Stimulated activated naive B cell treated with anti-CD40 and anti-IgM and Interleukin-4, amounts not matched to agents 10 μg/mL and 1 μg/mL and 100 μg/mL, for 72 hours (primary cell): ENCODE results near the gene HOXC13.

Experiments
- ATAC-seq, 2 donors: fragments of 150-1000 bp; cut with Tn5 transposase; replicated peaks; 2 replicates each; pipeline ENCODE4 v1.10.0; 2021; ENCODE audit warnings: moderate library complexity in 1 of 2
- DNase-seq: peaks from one replicate; pipeline ENCODE4 v3.0.0; 2021
- H3K27ac Mint-ChIP-seq: one replicate; pipeline ENCODE4 v1.8.0; 2022; ENCODE audit warnings: mild to moderate bottlenecking, mixed read lengths
- H3K27me3 Mint-ChIP-seq, 2 donors: one replicate each; pipeline ENCODE4 v1.8.0; 2022; ENCODE audit warnings: mixed read lengths in 2 of 2
- H3K36me3 Mint-ChIP-seq, 2 donors: one replicate each; pipeline ENCODE4 v1.8.0; 2022; ENCODE audit warnings: mixed read lengths in 2 of 2, mild to moderate bottlenecking in 1 of 2
- H3K4me1 Mint-ChIP-seq, 2 donors: one replicate each; pipeline ENCODE4 v1.8.0; 2022; ENCODE audit warnings: mixed read lengths in 2 of 2, mild to moderate bottlenecking in 1 of 2
- H3K4me3 Mint-ChIP-seq, 2 donors: one replicate each; pipeline ENCODE4 v1.8.0; 2022; ENCODE audit warnings: mild to moderate bottlenecking in 2 of 2, mixed read lengths in 2 of 2, moderate library complexity in 1 of 2
- H3K9me3 Mint-ChIP-seq, 2 donors: one replicate each; pipeline ENCODE4 v1.8.0; 2022; ENCODE audit warnings: mixed read lengths in 2 of 2, mild to moderate bottlenecking in 1 of 2

HOXC13 gene, protein sequence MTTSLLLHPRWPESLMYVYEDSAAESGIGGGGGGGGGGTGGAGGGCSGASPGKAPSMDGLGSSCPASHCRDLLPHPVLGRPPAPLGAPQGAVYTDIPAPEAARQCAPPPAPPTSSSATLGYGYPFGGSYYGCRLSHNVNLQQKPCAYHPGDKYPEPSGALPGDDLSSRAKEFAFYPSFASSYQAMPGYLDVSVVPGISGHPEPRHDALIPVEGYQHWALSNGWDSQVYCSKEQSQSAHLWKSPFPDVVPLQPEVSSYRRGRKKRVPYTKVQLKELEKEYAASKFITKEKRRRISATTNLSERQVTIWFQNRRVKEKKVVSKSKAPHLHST

DNA sequence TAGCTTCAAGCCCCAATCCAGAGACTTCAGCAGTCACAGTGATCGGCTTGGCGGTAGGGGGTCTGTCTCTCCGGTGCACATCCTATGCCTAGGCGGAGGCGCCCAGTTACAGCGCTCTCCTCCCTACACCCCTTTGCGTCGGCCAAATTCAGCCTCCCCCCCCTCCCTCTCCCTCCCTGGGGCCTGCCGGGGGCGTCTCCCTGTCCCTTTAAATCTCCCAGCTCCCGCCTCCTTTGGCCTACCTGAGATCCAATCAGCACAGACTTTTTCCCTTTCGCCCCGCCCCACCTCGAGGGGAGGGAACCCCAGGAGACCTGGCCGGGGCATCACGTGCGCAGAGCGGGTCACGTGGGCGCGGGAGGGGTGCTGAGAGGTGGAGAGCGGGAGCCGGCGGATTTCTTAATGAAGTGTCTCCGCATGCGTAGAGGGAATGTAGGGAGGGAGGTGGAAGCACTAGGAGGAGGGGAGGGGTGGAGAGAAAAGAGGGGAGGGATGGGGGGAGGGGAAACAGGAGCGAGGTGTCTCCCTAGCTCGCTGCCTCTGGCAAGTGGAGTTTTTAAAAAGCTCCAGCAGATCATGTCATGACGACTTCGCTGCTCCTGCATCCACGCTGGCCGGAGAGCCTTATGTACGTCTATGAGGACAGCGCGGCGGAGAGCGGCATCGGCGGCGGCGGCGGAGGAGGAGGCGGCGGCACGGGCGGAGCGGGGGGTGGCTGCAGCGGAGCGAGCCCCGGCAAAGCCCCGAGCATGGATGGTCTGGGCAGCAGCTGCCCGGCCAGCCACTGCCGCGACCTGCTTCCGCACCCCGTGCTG lies at the start of gene HOXC13:
Gene HOXC13, plus strand, starts transcription at position 506 of the 815 bp plus-strand sequence. Its CDS starts 76 bp downstream, at position 582.
- DNase-seq, result no peak

DNA sequence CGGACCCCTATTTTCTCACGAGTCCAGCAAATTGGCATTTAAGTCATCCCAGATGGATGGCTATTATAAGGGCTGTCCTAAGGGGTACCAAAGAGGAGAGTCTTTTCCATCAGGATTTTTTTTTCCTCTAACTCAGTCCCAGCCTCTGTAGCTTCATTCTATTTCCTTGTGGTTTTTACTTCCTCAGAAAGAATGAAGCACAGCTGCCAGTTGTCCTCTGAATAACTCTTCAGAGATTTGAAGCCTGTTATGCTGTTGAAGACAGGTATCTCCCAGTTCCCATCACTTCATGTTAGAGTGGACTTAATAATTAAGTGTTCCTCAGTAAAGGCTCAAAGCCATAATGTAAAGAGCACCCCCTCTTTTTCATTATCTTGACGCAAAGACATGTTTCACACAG lies 48.5 kb upstream of the HOXC13 start:
- Mint-ChIP-seq H3K27me3 (peaks cover 52 to 75% of the 10 kb centered on the region in 2 donors), H3K27ac (no peak overlapping the region), H3K9me3 (no peaks in the 10 kb centered on the region), H3K4me3 (no peak overlapping the region), H3K4me1 (no peaks in the 10 kb centered on the region), H3K36me3 (no peaks in the 10 kb centered on the region)
- DNase-seq (no peak), ATAC-seq (no peak)

More for the DNA sequence above, at the start of gene HOXC13:
- Mint-ChIP-seq H3K4me1 (peaks cover 9 to 13% of the 10 kb centered on the region in 2 donors), H3K4me3 (no peak within 1 kb of the TSS), H3K36me3 (peaks cover 0 to 1% of the 10 kb centered on the region in 2 donors), H3K9me3 (no peaks in the 10 kb centered on the region), H3K27ac (peak within 1 kb of the TSS; percentile 73), H3K27me3 (peaks cover 88 to 99% of the 10 kb centered on the region in 2 donors)
- no peak for ATAC-seq

DNA sequence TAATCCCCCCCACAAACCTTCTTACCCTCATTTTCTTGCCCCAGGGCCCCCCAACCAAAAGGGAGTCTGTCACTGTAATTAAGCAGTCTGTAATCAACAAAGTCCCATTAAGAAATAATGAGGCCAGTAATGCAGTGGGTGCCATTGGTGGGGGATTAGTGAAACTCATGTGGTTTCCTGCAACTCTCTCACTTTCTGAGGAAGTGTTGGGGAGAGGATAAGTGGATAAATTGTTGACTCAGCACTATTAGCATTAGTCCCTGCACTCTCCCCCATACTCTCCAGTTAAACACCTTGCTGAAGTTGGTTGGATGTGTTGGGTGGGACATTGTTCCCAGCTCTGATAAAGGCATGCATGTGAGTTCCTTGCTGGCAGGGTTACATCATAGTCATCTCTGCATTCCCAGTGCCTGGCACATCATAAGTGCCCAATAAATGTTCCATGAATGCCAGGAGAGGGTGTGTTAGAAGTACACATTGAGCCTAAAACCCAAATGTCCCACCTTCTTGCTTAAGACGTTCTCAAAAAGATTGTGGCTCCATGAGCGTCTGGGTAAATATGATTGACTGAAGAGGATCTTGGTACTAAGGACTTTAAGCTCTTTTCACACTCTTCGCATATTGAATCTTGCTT lies 45.8 kb upstream of the HOXC13 start:
- Mint-ChIP-seq H3K27me3 (peaks cover 52 to 71% of the 10 kb centered on the region in 2 donors), H3K27ac (no peak overlapping the region), H3K9me3 (no peaks in the 10 kb centered on the region), H3K4me3 (no peak overlapping the region), H3K4me1 (no peaks in the 10 kb centered on the region), H3K36me3 (no peaks in the 10 kb centered on the region)
- ATAC-seq (no peak), DNase-seq (no peak)

DNA sequence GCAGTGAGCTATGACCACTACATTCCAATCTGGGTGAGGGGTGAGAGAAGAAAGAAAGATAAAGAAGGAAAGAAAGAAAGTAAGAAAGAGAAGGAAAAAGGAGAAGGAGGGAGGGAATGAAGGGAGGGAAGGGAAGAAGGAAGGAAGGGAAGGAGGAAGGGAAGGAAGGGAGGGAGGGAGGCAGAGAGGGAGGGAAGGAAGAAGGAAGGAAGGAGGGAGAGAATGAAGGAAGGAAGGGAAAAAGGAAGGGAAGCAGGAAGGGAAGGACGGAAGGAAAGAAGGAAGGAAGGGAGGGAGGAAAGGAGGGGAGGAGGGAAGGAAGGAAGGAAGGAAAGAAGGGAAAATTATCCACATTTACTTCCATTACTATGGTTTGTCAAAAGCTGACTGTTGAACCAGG lies 39.4 kb upstream of the HOXC13 start:
- Mint-ChIP-seq H3K27ac (no peak overlapping the region), H3K36me3 (no peaks in the 10 kb centered on the region), H3K27me3 (peaks cover 46 to 54% of the 10 kb centered on the region in 2 donors), H3K4me3 (no peak overlapping the region), H3K4me1 (no peaks in the 10 kb centered on the region), H3K9me3 (no peaks in the 10 kb centered on the region)
- ATAC-seq (no peak), DNase-seq (no peak)

DNA sequence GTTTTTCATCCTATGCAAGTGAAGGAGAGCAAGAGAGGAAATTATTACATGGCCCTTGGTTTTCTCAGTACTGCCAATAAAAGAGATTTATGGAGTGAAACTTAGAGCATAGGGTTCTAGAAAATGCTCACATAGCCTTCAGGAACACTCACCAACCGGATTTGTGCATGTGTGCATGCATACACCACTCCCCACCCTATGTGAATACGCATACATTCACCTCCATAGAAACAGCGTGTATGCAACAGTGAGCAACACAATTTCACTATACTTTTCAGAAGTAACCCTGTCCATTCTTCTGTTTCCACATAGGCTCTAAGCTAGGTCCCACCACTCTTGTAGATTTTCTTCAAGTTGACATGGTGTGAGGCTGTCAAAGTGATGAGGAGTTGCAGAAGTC lies 31.5 kb upstream of the HOXC13 start:
- Mint-ChIP-seq H3K9me3 (no peaks in the 10 kb centered on the region), H3K4me1 (no peaks in the 10 kb centered on the region), H3K4me3 (no peak overlapping the region), H3K27me3 (peaks cover 20 to 29% of the 10 kb centered on the region in 2 donors), H3K36me3 (no peaks in the 10 kb centered on the region), H3K27ac (no peak overlapping the region)
- no peak for DNase-seq
- ATAC-seq, result no peak

DNA sequence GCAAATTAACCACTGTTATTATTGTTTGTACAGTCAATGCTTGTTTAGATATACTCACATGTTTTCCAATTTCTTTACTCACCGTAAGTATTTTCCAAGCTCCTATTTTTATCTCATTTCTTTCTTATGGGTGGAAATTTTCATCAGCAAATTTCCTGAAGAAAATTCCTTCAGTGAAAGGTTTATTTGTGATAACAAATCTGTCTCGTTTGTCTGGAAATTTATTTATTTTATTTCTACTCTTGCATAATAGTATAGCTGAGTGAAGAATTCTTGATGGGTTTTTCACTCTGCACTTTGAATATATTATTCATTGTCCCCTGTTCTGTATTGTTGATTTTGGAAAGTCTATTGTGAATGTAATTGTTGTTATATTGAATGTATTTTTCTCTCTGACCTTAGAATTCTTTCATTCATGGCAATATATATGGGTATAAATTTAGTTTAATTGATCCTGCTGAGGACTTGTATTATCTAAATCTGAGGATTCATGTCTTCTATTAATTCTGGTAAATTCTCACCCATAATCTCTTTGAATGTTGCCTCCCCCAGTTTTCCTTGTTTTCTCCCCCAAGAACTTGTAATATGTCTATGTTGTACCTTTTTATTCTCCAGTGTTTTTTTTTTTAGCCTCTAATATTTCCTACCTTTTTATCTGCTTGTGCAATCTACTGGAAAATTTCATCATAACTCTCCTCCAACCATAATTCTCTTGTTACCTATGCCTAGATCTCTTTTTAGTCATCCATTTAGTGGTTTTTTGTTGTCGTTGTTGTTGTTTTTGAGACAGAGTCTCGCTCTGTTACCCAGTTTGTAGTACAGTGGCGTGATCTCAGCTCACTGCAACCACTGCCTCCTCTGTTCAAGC lies 21.6 kb upstream of the HOXC13 start:
- ATAC-seq, result no peak
- no peak overlapping the region for H3K4me3 Mint-ChIP-seq

DNA sequence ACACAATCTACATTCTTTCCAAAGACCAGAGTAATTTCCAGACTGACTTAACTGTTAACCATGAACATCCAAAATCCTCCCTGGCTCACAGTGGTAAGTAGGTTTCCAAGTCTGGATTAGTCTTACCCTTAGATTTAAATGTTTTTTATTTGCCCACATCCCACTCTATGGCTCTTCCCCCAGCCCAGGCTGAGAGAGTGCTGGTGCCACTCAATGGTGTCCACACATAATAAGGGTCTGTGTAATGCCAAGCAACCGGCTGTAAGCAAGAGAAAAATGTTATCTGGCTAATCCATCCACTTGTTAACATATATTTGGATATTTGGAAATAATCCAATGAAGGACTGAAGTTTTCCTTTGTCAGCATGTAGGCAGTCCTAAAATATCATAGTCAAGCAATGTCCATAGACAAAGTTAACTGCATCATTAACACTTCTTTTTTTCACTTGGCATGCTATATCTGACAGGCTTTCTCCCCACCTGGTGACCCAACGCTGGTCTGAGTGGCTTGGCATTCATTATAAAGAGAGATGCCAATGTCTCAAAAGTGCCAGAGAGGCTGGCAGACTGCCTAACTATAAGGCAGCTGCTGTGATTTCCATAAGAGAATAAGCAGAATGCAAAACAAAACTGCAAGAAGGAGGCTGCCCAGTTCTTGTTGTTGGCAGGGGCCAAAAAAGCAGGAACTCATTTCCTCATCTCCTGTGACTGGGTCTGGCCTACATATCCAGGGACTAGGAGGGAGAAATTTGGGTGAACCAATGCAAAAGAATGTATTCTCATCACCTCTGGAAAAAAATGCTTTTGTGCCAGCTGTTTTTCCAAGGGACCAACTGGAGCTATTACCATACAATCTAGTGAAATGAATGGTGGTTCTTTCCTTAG lies 13.9 kb upstream of the HOXC13 start:
- no peaks in the 10 kb centered on the region for H3K9me3 Mint-ChIP-seq
- H3K27ac Mint-ChIP-seq, result no peak overlapping the region
- H3K36me3 Mint-ChIP-seq, result no peaks in the 10 kb centered on the region
- no peak for ATAC-seq
- no peak for DNase-seq
- H3K4me1 Mint-ChIP-seq, result no peaks in the 10 kb centered on the region
- peaks cover 61 to 86% of the 10 kb centered on the region in 2 donors for H3K27me3 Mint-ChIP-seq
- no peak overlapping the region for H3K4me3 Mint-ChIP-seq

More for the DNA sequence above, 21.6 kb upstream of the HOXC13 start:
- Mint-ChIP-seq H3K9me3 (no peaks in the 10 kb centered on the region), H3K36me3 (no peaks in the 10 kb centered on the region), H3K4me1 (no peaks in the 10 kb centered on the region), H3K27ac (no peak overlapping the region), H3K27me3 (peaks cover 59 to 68% of the 10 kb centered on the region in 2 donors)
- no peak for DNase-seq

DNA sequence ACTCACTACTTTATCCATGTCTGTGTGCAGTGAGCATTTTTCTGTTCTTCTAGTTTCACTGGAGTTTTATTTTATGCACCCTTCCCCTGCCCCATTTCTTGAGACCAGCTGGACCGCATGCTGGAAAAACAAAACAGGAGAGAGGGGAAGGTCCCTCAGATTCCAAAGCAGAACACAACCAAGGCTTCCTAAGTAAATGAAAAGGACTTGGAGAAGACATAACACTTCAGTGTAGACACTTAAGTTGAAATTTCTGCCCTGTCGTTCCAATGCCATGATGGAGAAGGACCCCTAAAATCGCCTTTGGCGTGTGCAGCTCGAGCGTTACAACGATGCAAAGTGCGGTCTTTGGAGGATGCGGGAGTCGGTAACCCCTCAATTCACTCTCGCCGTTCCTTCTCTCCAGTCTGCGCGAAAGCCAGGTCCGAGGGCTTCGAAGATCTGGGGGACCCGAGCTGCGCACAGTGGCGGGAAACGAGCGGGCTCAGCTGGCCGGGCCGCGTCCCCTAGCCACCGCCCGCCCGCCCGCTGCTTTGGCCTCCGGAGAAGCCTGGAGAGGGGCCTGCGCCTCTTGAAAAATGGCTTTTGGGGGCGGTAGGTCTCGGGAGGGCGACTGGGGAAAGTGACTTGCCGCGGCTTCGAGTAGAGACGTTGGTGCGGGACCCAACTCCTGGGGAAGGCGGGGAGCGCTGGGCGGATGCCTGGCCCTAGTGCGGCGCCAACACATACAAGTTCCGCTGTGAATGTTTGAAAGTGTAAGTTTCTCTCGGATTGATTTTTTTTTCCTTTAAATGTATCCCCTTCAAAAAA lies 11.2 kb upstream of the HOXC13 start:
- Mint-ChIP-seq H3K27ac (peak overlapping the region; percentile 47), H3K4me1 (no peaks in the 10 kb centered on the region), H3K27me3 (peaks cover 68 to 92% of the 10 kb centered on the region in 2 donors), H3K36me3 (no peaks in the 10 kb centered on the region), H3K4me3 (no peak overlapping the region), H3K9me3 (no peaks in the 10 kb centered on the region)
- ATAC-seq (no peak), DNase-seq (no peak)

DNA sequence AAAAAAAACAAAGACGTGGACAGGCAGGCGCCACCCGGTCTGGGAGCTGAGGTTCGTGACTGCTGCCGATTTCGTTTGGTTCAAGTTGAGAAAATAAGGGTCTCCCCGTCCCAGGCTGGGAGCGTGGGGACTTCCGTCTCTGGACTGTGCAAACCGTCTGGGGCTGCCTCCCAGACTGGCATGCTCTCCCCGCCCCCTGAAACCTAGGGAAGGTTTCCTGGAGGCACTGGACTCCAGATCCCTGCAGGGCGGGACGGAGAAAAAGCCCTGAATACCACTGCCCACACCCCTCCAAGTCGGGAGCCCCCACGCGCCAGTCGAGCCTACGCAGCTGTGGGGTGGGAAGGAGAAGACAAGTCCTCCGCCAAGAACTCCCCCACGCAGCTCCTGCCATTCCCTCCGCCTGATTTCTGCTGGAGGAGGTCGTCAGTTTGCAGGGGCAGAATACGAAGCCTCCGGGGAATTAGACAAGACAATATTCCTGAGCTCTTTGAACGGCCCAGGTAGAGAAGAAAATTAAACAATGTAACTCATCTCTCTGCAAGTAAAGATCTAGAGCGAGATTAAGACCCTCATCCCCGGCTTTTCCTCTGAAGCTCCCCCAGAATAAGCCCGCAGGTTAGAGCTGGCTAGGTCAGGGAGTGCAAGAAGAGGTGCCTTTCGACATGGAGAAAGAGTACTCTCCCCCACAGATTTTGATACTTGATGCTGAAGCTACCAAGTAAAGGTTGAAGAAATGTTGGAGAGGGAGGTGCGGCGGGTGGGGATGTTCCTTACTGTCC lies 10.4 kb upstream of the HOXC13 start:
- H3K4me1 Mint-ChIP-seq, result no peaks in the 10 kb centered on the region
- H3K36me3 Mint-ChIP-seq, result no peaks in the 10 kb centered on the region

DNA sequence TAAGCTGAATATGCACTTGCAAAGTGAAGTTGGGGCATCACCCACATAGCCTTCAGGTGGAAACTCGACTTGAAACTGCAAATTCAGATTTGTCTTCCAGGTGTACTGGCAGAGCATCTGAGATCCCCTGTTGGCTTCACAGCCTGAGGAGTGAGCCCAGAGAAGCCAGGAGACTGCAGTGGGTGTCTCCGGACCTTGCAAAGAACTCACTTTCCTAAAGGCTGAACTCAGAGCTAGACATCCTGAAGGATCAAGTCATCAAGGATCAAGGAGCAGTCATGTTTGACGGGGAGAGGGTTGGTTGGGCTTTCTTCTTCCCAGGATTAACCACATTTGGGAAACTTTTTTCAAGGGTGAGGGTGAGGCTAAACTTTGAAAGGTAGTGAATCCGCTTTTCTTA lies 9.1 kb upstream of the HOXC13 start:
- H3K27me3 Mint-ChIP-seq, result peaks cover 77 to 95% of the 10 kb centered on the region in 2 donors
- no peak for ATAC-seq

More for the DNA sequence above, 10.4 kb upstream of the HOXC13 start:
- no peak overlapping the region for H3K4me3 Mint-ChIP-seq
- DNase-seq (no peak), ATAC-seq (no peak)
- H3K27me3 Mint-ChIP-seq, result peaks cover 71 to 95% of the 10 kb centered on the region in 2 donors
- no peaks in the 10 kb centered on the region for H3K9me3 Mint-ChIP-seq
- H3K27ac Mint-ChIP-seq, result peak overlapping the region; percentile 47

DNA sequence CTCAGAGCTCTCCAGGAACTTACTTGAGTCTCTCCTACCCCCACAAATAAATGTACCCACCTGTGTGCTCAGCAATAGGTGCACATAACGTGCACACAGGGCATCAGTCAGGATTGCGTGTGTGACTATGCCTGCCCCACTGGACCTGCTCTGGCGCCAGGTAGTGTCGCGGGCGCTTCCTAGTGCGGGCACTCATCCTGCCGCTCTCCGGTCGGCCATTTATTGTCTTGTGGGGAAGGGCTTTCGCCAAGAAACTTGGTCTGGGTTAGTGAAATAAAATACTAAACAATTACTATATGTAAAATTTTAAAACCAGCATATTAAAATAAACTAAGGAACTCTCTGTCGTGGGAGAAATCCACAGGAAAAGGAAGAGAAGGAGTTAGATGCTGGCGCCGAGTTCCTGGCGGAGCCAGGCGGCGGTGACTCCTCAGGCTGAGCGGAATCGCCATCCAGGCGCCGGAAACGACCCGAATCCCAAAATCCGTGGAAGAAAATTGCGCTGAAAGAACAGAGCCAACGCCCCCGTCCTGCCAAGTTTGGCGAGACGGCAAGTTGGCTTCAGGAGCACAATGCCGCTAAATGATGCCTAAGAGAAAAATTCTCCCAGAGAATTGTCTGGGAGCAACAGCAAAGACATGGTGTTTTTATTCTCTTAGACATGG lies 7.9 kb upstream of the HOXC13 start:
- Mint-ChIP-seq H3K9me3 (no peaks in the 10 kb centered on the region), H3K4me1 (peaks cover 4 to 10% of the 10 kb centered on the region in 2 donors), H3K27ac (peak overlapping the region; percentile 14), H3K36me3 (peaks cover 0 to 1% of the 10 kb centered on the region in 2 donors), H3K4me3 (no peak overlapping the region), H3K27me3 (peaks cover 84 to 96% of the 10 kb centered on the region in 2 donors)
- ATAC-seq, result no peak
- no peak for DNase-seq

More for the DNA sequence above, 9.1 kb upstream of the HOXC13 start:
- H3K36me3 Mint-ChIP-seq, result no peaks in the 10 kb centered on the region
- H3K4me3 Mint-ChIP-seq, result no peak overlapping the region
- H3K27ac Mint-ChIP-seq, result no peak overlapping the region
- no peaks in the 10 kb centered on the region for H3K9me3 Mint-ChIP-seq
- no peak for DNase-seq
- no peaks in the 10 kb centered on the region for H3K4me1 Mint-ChIP-seq
